NCI-H1048 (cell line): ENCODE measurements around the gene PELI2.
"Not testable (repeated sequence)": the region's sequence is repeated elsewhere in the genome, so short reads cannot be mapped to it uniquely, and the experiment has no call there.

Experiments
- DNase-seq: peaks from one replicate; lab custom pipeline; 2025; lab: John Stamatoyannopoulos, UW

PELI2 gene

GRCh38 chr14:56143025-56143424 lies 24.8 kb downstream of the PELI2 start:
- no peak for DNase-seq

GRCh38 chr14:56144176-56144575 lies 26.0 kb downstream of the PELI2 start:
- no peak for DNase-seq

- DNase-seq = no peak
These were observed 27.1 kb downstream of the PELI2 start for GRCh38 chr14:56145181-56145769.

- no peak for DNase-seq
These were observed 27.8 kb downstream of the PELI2 start for GRCh38 chr14:56145965-56146364.

GRCh38 chr14:56147449-56147848 lies 29.2 kb downstream of the PELI2 start:
- no peak for DNase-seq

- DNase-seq = no peak
These were observed 30.0 kb downstream of the PELI2 start for GRCh38 chr14:56147986-56148901.

GRCh38 chr14:56149151-56149550 lies 30.9 kb downstream of the PELI2 start:
- DNase-seq = no peak

GRCh38 chr14:56149995-56150394 lies 31.8 kb downstream of the PELI2 start:
- no peak for DNase-seq

GRCh38 chr14:56150645-56151345 lies 32.6 kb downstream of the PELI2 start:
- no peak for DNase-seq

GRCh38 chr14:56152221-56152620 lies 34.0 kb downstream of the PELI2 start:
- DNase-seq = no peak

- no peak for DNase-seq
These were observed 35.1 kb downstream of the PELI2 start for GRCh38 chr14:56153267-56153666.

- no peak for DNase-seq
These were observed 36.1 kb downstream of the PELI2 start for GRCh38 chr14:56154321-56154720.

GRCh38 chr14:56156096-56156495 lies 37.9 kb downstream of the PELI2 start:
- no peak for DNase-seq

GRCh38 chr14:56159066-56159465 lies 40.9 kb downstream of the PELI2 start:
- DNase-seq = no peak

GRCh38 chr14:56160088-56160487 lies 41.9 kb downstream of the PELI2 start:
- no peak for DNase-seq

GRCh38 chr14:56161658-56162057 lies 43.4 kb downstream of the PELI2 start:
- no peak for DNase-seq

- DNase-seq = no peak
These were observed 44.3 kb downstream of the PELI2 start for GRCh38 chr14:56162476-56162875.

- DNase-seq = not testable (repeated sequence)
These were observed 48.4 kb downstream of the PELI2 start for GRCh38 chr14:56166579-56166978.

GRCh38 chr14:56168007-56168616 lies 49.9 kb downstream of the PELI2 start:
- no peak for DNase-seq

- no peak for DNase-seq
These were observed 51.8 kb downstream of the PELI2 start for GRCh38 chr14:56170028-56170427.

GRCh38 chr14:56170877-56171422 lies 52.7 kb downstream of the PELI2 start:
- no peak for DNase-seq

GRCh38 chr14:56172074-56172473 lies 53.9 kb downstream of the PELI2 start:
- DNase-seq = no peak
